ENCODE results near the gene HOXC9.

HOXC9 gene

GRCh38 chr12:54042970-54043853 is 43.3 kb downstream of the HOXC9 start:
- FAIRE-seq: no peak

GRCh38 chr12:54044425-54045103 is 44.6 kb downstream of the HOXC9 start:
- FAIRE-seq: no peak

GRCh38 chr12:54045401-54045800 is 45.4 kb downstream of the HOXC9 start:
- FAIRE-seq: no peak

- no peak for FAIRE-seq
Measured at GRCh38 chr12:54045868-54046521, 46.0 kb downstream of the HOXC9 start.

GRCh38 chr12:54046809-54047159 is 46.8 kb downstream of the HOXC9 start:
- no peak for FAIRE-seq

GRCh38 chr12:54047160-54047963 is 47.4 kb downstream of the HOXC9 start:
- FAIRE-seq: no peak

GRCh38 chr12:54047964-54048303 is 48.0 kb downstream of the HOXC9 start:
- no peak for FAIRE-seq

GRCh38 chr12:54048406-54049093 is 48.6 kb downstream of the HOXC9 start:
- FAIRE-seq: no peak

GRCh38 chr12:54049108-54049507 is 49.1 kb downstream of the HOXC9 start:
- no peak for FAIRE-seq

GRCh38 chr12:54050482-54050810 is 50.5 kb downstream of the HOXC9 start:
- FAIRE-seq: no peak

GRCh38 chr12:54051026-54051842 is 51.3 kb downstream of the HOXC9 start:
- FAIRE-seq: no peak

GRCh38 chr12:54051874-54052437 is 52.0 kb downstream of the HOXC9 start:
- FAIRE-seq: no peak

GRCh38 chr12:54052438-54053002 is 52.6 kb downstream of the HOXC9 start:
- no peak for FAIRE-seq

Data from A204.1 (cell line).